ENCODE measurements around the gene MAB21L3. TPM values are rescaled to one million over a fixed set of nuclear protein-coding genes. Genes with fewer than 3 reads are reported as not detected.
A peak's percentile ranks its signal among the peaks of the same experiment; 100 is the strongest.

Gene MAB21L3
- total RNA-seq, 1 experiment from 2014 or later: not detected

DNA sequence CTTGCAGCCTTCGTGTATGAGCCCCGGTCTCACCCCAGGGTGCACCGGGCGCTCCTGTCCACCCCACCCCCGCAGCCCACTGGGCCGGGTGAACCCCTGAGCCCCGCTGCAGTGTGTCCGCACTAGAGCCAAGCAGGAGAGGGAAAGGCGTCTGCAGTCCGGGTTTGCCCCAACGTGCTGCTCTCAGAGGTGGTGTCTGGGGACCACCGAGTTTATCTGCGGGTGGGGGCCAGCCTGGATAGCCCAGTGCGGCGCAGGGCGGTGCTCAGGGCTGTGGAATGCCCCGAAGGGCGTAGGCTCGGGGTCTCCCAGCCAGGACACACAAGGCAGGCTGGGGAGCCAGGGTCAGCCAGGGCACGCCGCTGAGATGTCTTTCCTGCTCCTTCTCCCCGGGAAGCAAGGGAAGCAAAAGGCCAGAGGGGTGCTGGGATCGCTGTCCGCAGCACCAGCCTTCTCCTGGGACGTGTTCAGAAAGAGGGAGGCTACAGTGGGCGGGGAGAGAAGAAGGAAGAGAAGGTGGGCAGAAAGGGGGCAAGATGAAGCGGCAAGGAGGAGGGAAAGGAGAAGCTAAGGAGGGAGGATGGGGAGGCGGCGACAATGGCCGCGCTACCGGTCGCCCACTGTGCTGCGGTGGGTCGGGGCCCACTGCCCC lies 56.6 kb downstream of the MAB21L3 start:
- Histone ChIP-seq H3K4me2 (ENCODE audit: insufficient read depth, insufficient read length, low read length) (peak overlapping the region; percentile 65), H2BK5ac (ENCODE audit: insufficient read length, low read length) (no peak overlapping the region), H3T11ph (ENCODE audit: low read length) (no peak overlapping the region), H3K27ac (ENCODE audit: insufficient read length, low read depth, low read length) (no peak overlapping the region), H3K18ac (ENCODE audit: insufficient read length, low read depth, low read length) (peak overlapping the region; percentile 1), H2BK120ac (ENCODE audit: low read depth, low read length, poor library complexity, severe bottlenecking) (no peak overlapping the region), H4K5ac (ENCODE audit: insufficient read length, low read depth, low read length) (no peak overlapping the region), H3K9ac (ENCODE audit: extremely low read depth, insufficient read length, low read length) (peak overlapping the region; percentile 3), H3K4ac (ENCODE audit: low read depth, low read length) (no peak overlapping the region; the same call in 1 of the 2 replicates), H2AFZ (ENCODE audit: low read length) (no peak overlapping the region), H2BK15ac (ENCODE audit: low read depth, low read length) (no peak overlapping the region), H3K14ac (ENCODE audit: insufficient read depth, low read length) (peak overlapping the region; percentile 30), H3K27me3 (ENCODE audit: insufficient read depth, low read length) (no peaks in the 10 kb centered on the region; the same call in 1 of the 2 replicates), H3K23me2 (ENCODE audit: insufficient read length, low read depth, low read length, poor library complexity, severe bottlenecking) (peaks cover 9% of the 10 kb centered on the region), H4K91ac (ENCODE audit: insufficient read length, low read depth, low read length) (no peak overlapping the region), H2BK12ac (ENCODE audit: insufficient read length, low read depth, low read length) (no peak overlapping the region), H3K56ac (ENCODE audit: insufficient read length, low read depth, low read length) (no peak overlapping the region), H2BK20ac (ENCODE audit: low read depth, low read length, poor library complexity, severe bottlenecking) (no peak overlapping the region), H3K79me2 (ENCODE audit: insufficient read depth, low read length) (no peaks in the 10 kb centered on the region), H3K4me1 (ENCODE audit: insufficient read depth, low read length) (no peaks in the 10 kb centered on the region), H3K23ac (ENCODE audit: insufficient read length, low read depth, low read length) (no peak overlapping the region), H2AK5ac (ENCODE audit: insufficient read length, low read length) (no peak overlapping the region), H3K9me3 (ENCODE audit: control insufficient read depth, low read depth, low read length) (no peaks in the 10 kb centered on the region), H4K8ac (replicated peaks; ENCODE audit: insufficient read length, low read depth, low read length) (no peak overlapping the region), H4K20me1 (ENCODE audit: control insufficient read depth, insufficient read depth, insufficient read length) (no peaks in the 10 kb centered on the region), H3K79me1 (ENCODE audit: insufficient read depth, low read depth, low read length, poor library complexity, severe bottlenecking) (no peaks in the 10 kb centered on the region)
- Mint-ChIP-seq H3K27me3 (ENCODE audit: low read depth) (peaks cover 48% of the 10 kb centered on the region), H3K36me3 (ENCODE audit: insufficient read depth in 1 of 3, low read depth in 3 of 3) (no peaks in the 10 kb centered on the region; a peak in 1 of 7 replicates), H3K4me1 (peaks cover 26 to 27% of the 10 kb centered on the region in 2 experiments), H3K9me3 (no peaks in the 10 kb centered on the region; a peak in 1 of 5 replicates), H3K4me3 (peak overlapping the region; percentile 77 to 79), H3K27ac (peak overlapping the region in 1 of 3 experiments; percentile 72; a peak in 1 of 7 replicates)
- WGBS (ENCODE audit: extremely low coverage, insufficient read length, low lambda C conversion rate): no CpG with 5 or more reads among the region's 35 CpGs
- DNase-seq: peak; percentile 50
- TF ChIP-seq CTCF (conservative IDR thresholded peaks at IDR 0.05): no peak
